Keratinocyte (primary cell): Measurements from ENCODE around the gene DNAH10. TPM values are rescaled to one million over a fixed set of nuclear protein-coding genes. Genes with fewer than 3 reads are reported as not detected.

ENCODE experiments used
- DNase-seq: peaks from one replicate; pipeline ENCODE4 v3.0.0-alpha.2; 2011; ENCODE audit warnings: low read depth, missing footprints, low spot score
- FAIRE-seq: peaks from 2 replicates; lab custom pipeline; 2011; peaks lifted over from hg19 to GRCh38; lab: Jason Lieb, UNC
- H2AFZ ChIP-seq: 2 replicates; pipeline ENCODE4 v1.6.0; 2012; ENCODE audit warnings: low read length, control low read depth, inconsistent platforms; ENCODE audit not compliant: control insufficient read depth
- H3K27ac ChIP-seq: 2 replicates; pipeline ENCODE4 v1.5.1; 2011; ENCODE audit warnings: low read length; ENCODE audit not compliant: control insufficient read depth, insufficient read depth
- H3K27me3 ChIP-seq: 3 replicates; pipeline ENCODE4 v1.6.0; 2011; ENCODE audit warnings: low read length; ENCODE audit not compliant: control insufficient read depth, insufficient read depth; ENCODE audit errors: extremely low read depth
- H3K36me3 ChIP-seq, 2 experiments: 2 replicates in 1 of 2; 3 replicates in 1 of 2; pipeline ENCODE4 v1.5.1; 2011; ENCODE audit warnings: low read length in 2 of 2, mild to moderate bottlenecking in 1 of 2; ENCODE audit not compliant: control insufficient read depth in 2 of 2, insufficient read depth in 2 of 2; ENCODE audit errors: extremely low read depth in 1 of 2
- H3K4me1 ChIP-seq: 3 replicates; pipeline ENCODE4 v1.5.1; 2011; ENCODE audit warnings: low read length; ENCODE audit not compliant: control insufficient read depth, insufficient read depth; ENCODE audit errors: extremely low read depth
- H3K4me2 ChIP-seq: 3 replicates; pipeline ENCODE4 v1.6.0; 2011; ENCODE audit warnings: low read depth, low read length; ENCODE audit not compliant: control insufficient read depth, insufficient read depth; ENCODE audit errors: extremely low read depth
- H3K4me3 ChIP-seq, 3 experiments: fragments of 200-600 bp in 1 of 3; sonication (generic) in 1 of 3; 2 replicates in 2 of 3; 3 replicates in 1 of 3; pipeline ENCODE4 v1.5.1; 2011 to 2016; ENCODE audit warnings: low read length in 3 of 3, mild to moderate bottlenecking in 3 of 3, control low read depth in 2 of 3, inconsistent platforms in 1 of 3, low read depth in 1 of 3, mixed read lengths in 1 of 3, mixed run types in 1 of 3, moderate library complexity in 1 of 3; ENCODE audit not compliant: control insufficient read depth in 2 of 3, insufficient read depth in 2 of 3; ENCODE audit errors: extremely low read depth in 1 of 3
- H3K79me2 ChIP-seq: 2 replicates; pipeline ENCODE4 v1.6.0; 2012; ENCODE audit warnings: low read length; ENCODE audit not compliant: control insufficient read depth, insufficient read depth
- H3K9ac ChIP-seq: 3 replicates; pipeline ENCODE4 v1.6.0; 2011; ENCODE audit warnings: low read length; ENCODE audit not compliant: control insufficient read depth, insufficient read depth; ENCODE audit errors: extremely low read depth
- H3K9me1 ChIP-seq: 3 replicates; pipeline ENCODE4 v1.6.0; 2011; ENCODE audit warnings: low read length; ENCODE audit not compliant: control insufficient read depth, insufficient read depth; ENCODE audit errors: extremely low read depth
- H3K9me3 ChIP-seq: 2 replicates; pipeline ENCODE4 v1.5.1; 2012; ENCODE audit warnings: low read depth, low read length; ENCODE audit not compliant: control insufficient read depth
- H4K20me1 ChIP-seq: 3 replicates; pipeline ENCODE4 v1.6.0; 2011; ENCODE audit warnings: low read length; ENCODE audit not compliant: control insufficient read depth, insufficient read depth; ENCODE audit errors: extremely low read depth
- EZH2 ChIP-seq: IDR thresholded peaks from one replicate; pipeline ENCODE4 v1.6.1; 2012; ENCODE audit warnings: inconsistent platforms, mild to moderate bottlenecking, low read length, moderate library complexity
- dilution Hi-C: fragments of 300-500 bp; cut with MboI; formaldehyde crosslinking; loops from one replicate; pipeline ENCODE4 v1.7.0; 2020; ENCODE audit warnings: low sequenced_read_pairs; ENCODE audit not compliant: extremely low pct_ligation_motif_present
- polyA minus RNA-seq, 3 experiments: library from RNA; depleted of rRNA, polyadenylated mRNA; stranded (reverse); fragments of >200 nt; gene quantifications; 1 replicate in 1 of 3; 2 replicates in 1 of 3; 3 replicates in 1 of 3; pipeline ENCODE4 v1.2.3, GENCODE V29; 2011
- polyA plus RNA-seq, 5 experiments: library from polyadenylated mRNA; depleted of rRNA in 3 of 5; stranded (reverse) in 3 of 5; stranded (forward) in 1 of 5; unstranded in 1 of 5; fragments of >200 nt; gene quantifications; 1 replicate in 1 of 5; 2 replicates in 3 of 5; 3 replicates in 1 of 5; pipeline versions ENCODE4 v1.2.1 to v1.2.3, GENCODE V29; 2011 to 2012; ENCODE audit warnings: missing spikeins in 2 of 5, low read depth in 1 of 5, low replicate concordance in 1 of 5
- TF ChIP-seq, protein P1 (sequence below), 3 experiments: IDR thresholded peaks in 1 of 3; conservative IDR thresholded peaks in 1 of 3; optimal IDR thresholded peaks in 1 of 3; 2 replicates in 2 of 3; 3 replicates in 1 of 3; pipeline versions ENCODE3 to v1.5.1; 2011; ENCODE audit warnings: low read length in 3 of 3, mild to moderate bottlenecking in 3 of 3, moderate library complexity in 2 of 3, control low read depth in 1 of 3, inconsistent platforms in 1 of 3; ENCODE audit not compliant: insufficient read depth in 2 of 3; ENCODE audit errors: extremely low read depth in 1 of 3

DNAH10 gene, protein sequence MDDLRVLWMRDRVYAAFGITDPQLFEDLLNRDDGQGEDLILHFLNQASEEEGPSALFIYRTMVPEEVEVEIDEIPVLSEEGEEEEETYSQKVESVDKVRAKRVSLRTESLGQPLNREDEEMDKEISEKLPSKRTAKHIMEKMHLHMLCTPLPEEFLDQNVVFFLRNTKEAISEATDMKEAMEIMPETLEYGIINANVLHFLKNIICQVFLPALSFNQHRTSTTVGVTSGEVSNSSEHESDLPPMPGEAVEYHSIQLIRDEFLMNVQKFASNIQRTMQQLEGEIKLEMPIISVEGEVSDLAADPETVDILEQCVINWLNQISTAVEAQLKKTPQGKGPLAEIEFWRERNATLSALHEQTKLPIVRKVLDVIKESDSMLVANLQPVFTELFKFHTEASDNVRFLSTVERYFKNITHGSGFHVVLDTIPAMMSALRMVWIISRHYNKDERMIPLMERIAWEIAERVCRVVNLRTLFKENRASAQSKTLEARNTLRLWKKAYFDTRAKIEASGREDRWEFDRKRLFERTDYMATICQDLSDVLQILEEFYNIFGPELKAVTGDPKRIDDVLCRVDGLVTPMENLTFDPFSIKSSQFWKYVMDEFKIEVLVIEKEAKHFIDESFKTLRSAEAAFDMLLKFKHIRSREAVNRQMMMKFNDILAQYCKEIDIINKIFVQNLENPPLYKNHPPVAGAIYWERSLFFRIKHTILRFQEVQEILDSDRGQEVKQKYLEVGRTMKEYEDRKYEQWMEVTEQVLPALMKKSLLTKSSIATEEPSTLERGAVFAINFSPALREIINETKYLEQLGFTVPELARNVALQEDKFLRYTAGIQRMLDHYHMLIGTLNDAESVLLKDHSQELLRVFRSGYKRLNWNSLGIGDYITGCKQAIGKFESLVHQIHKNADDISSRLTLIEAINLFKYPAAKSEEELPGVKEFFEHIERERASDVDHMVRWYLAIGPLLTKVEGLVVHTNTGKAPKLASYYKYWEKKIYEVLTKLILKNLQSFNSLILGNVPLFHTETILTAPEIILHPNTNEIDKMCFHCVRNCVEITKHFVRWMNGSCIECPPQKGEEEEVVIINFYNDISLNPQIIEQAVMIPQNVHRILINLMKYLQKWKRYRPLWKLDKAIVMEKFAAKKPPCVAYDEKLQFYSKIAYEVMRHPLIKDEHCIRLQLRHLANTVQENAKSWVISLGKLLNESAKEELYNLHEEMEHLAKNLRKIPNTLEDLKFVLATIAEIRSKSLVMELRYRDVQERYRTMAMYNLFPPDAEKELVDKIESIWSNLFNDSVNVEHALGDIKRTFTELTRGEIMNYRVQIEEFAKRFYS (N-terminal part only)
- polyA plus RNA-seq (0.01 to 0.08 TPM (median 0.02 TPM) in 3 replicates), polyA minus RNA-seq (0.10 to 0.52 TPM in 2 of 3 replicates, not detected in the other)
- polyA plus RNA-seq (2011; ENCODE audit: low read depth) = 0.15 TPM
- polyA plus RNA-seq (2011; cell fraction: cytosol; rRNA removed) = 0.06 TPM in 1 of 2 replicates, not detected in the other
- 0.06 and 0.13 TPM in 2 replicates for polyA plus RNA-seq (2011; cell fraction: nucleus; rRNA removed)
- polyA plus RNA-seq (2012; ENCODE audit: low replicate concordance) = 0.04 and 0.08 TPM in 2 replicates
- polyA minus RNA-seq (2011; cell fraction: cytosol; rRNA and poly(A)+ RNA removed) = not detected
- polyA minus RNA-seq (2011; cell fraction: nucleus; rRNA and poly(A)+ RNA removed) = not detected in 2 replicates

DNA sequence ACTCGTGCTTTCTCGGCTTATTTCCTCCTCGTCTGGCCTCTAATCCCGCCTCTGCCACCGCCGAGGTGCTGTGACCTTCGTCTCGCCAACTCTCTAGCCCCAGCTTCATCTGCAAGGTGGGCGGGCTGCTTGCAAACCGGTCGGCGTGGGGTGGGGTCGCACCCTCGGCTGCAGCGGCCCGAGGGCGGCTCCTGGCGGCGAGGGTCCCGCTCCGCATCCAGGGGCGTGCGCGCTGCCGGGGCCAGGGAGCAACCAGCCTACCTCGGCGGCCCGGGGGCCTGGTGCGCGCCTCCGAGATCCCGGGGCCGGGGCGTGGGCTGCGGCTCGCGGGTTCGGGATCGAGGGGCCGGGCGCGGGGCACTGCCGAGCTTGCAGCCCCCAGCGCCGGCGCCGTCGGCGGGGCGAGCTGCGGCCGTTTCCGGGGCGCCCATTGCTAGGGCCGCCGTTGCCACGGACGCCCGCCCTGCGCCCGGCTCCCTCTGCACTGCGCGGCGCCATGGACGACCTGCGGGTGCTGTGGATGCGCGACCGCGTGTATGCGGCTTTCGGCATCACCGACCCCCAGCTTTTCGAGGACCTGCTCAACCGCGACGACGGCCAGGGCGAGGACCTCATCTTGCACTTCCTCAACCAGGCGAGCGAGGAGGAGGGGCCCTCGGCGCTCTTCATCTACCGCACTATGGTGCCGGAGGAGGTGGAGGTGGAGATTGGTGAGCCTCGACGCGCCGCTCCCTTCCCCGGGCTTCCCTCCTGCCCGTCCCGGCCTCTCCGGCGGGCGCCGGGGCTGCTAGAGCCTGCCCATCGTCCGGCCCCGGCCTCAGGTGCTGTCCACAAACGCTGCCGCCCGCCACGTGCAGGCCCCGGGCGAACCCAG, at the start of gene DNAH10:
TSS of gene DNAH10 (plus strand) at position 461 of the 874 bp plus-strand sequence. CDS start at position 497, 36 bp downstream.
- no peak for DNase-seq
- Histone ChIP-seq H3K9me3 (no peaks in the 10 kb centered on the region), H3K4me3 (peak within 1 kb of the TSS; percentile 28 to 60 (median 45)), H3K4me2 (peak within 1 kb of the TSS; percentile 80), H3K9ac (peak within 1 kb of the TSS; percentile 31), H3K9me1 (no peaks in the 10 kb centered on the region), H3K27me3 (peaks cover 14% of the 10 kb centered on the region), H3K4me1 (peaks cover 12% of the 10 kb centered on the region), H2AFZ (peak within 1 kb of the TSS; percentile 84), H3K79me2 (no peaks in the 10 kb centered on the region), H3K36me3 (no peaks in the 10 kb centered on the region), H3K27ac (no peak within 1 kb of the TSS), H4K20me1 (no peaks in the 10 kb centered on the region)
- dilution Hi-C loops = no loop called here
- TF ChIP-seq, protein P1, sequence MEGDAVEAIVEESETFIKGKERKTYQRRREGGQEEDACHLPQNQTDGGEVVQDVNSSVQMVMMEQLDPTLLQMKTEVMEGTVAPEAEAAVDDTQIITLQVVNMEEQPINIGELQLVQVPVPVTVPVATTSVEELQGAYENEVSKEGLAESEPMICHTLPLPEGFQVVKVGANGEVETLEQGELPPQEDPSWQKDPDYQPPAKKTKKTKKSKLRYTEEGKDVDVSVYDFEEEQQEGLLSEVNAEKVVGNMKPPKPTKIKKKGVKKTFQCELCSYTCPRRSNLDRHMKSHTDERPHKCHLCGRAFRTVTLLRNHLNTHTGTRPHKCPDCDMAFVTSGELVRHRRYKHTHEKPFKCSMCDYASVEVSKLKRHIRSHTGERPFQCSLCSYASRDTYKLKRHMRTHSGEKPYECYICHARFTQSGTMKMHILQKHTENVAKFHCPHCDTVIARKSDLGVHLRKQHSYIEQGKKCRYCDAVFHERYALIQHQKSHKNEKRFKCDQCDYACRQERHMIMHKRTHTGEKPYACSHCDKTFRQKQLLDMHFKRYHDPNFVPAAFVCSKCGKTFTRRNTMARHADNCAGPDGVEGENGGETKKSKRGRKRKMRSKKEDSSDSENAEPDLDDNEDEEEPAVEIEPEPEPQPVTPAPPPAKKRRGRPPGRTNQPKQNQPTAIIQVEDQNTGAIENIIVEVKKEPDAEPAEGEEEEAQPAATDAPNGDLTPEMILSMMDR (optimal IDR thresholded peaks at IDR 0.05 in 1 of 3, IDR thresholded peaks at IDR 0.05 in 1 of 3, conservative IDR thresholded peaks at IDR 0.05 in 1 of 3; ENCODE audit: extremely low read depth in 1 of 3, insufficient read depth in 2 of 3, low read length in 3 of 3) = no peak
- TF ChIP-seq EZH2 = no peak
- no peak for FAIRE-seq
